Ovary (tissue), 9 donors: ENCODE results near the gene CD7. TPM values are rescaled to one million over a fixed set of nuclear protein-coding genes. Genes with fewer than 3 reads are reported as not detected.

Experiments
- DNase-seq, 5 donors: peaks; one replicate each; pipeline ENCODE4 v3.0.0-alpha.2; 2019 to 2020
- H3K27ac ChIP-seq, 2 donors: fragments of 200-600 bp; one replicate each; pipeline versions ENCODE4 v1.5.1 to v1.8.0; 2019 to 2022
- H3K27me3 ChIP-seq: fragments of 200-600 bp; one replicate; pipeline ENCODE4 v1.8.0; 2022
- H3K36me3 ChIP-seq: fragments of 200-600 bp; sonication (generic); one replicate; pipeline ENCODE4 v1.5.1; 2019
- H3K4me1 ChIP-seq: one replicate; pipeline ENCODE4 v1.8.1; 2013; ENCODE audit warnings: mild to moderate bottlenecking, moderate library complexity; ENCODE audit not compliant: insufficient read depth
- H3K4me3 ChIP-seq: fragments of 200-600 bp; sonication (generic); one replicate; pipeline ENCODE4 v1.5.1; 2017
- H3K9me3 ChIP-seq, 2 donors: fragments of 200-600 bp in 1 of 2; sonication (generic) in 1 of 2; one replicate each; pipeline versions ENCODE4 v1.5.1 to v1.8.1; 2013 to 2019; ENCODE audit warnings: mild to moderate bottlenecking in 1 of 2, moderate library complexity in 1 of 2
- CTCF ChIP-seq, 3 donors: fragments of 450-650 bp in 2 of 3; fragments of 200-600 bp in 1 of 3; IDR thresholded peaks; one replicate each; pipeline versions ENCODE4 v1.5.1 to v1.8.0; 2016 to 2022; ENCODE audit warnings: antibody characterized with exemption in 3 of 3, mild to moderate bottlenecking in 1 of 3
- EP300 ChIP-seq: sonication (generic); formaldehyde crosslinking; IDR thresholded peaks from one replicate; pipeline ENCODE4 v1.6.1; 2017; ENCODE audit warnings: antibody characterized with exemption
- POLR2A ChIP-seq: fragments of 450-650 bp; IDR thresholded peaks from one replicate; pipeline ENCODE4 v1.6.1; 2017; ENCODE audit warnings: antibody characterized with exemption, mild to moderate bottlenecking, moderate library complexity
- WGBS, 3 donors: extraction: QIAGEN DNeasy Blood & Tissue Kit in 1 of 3; methylation state at CpG; one replicate each; pipeline versions ENCODE4 v1.1.5 to v1.1.7; 2013 to 2017; 5-methylcytosine and 5-hydroxymethylcytosine counted together
- intact Hi-C, 4 donors: fragments of 100-400 bp; cut with DNase I; formaldehyde crosslinking; loops; one replicate each; pipeline versions ENCODE4 v1.11.0 to v1.15.1; 2022 to 2023
- polyA plus RNA-seq, 2 donors: library from polyadenylated mRNA; stranded (reverse); fragments of 200-250 nt in 1 of 2; fragments of 350-450 nt in 1 of 2; fragmentation: Illumina TruSeq in 1 of 2; extraction: RNeasy Lipid Tissue Mini Kit (QIAGEN cat#74804) in 1 of 2; gene quantifications; one replicate each; pipeline ENCODE4 v1.2.3, GENCODE V29; 2013 to 2014
- total RNA-seq, 7 donors: library from RNA; depleted of rRNA in 2 of 7; stranded (reverse); fragments of >200 nt in 2 of 7; fragmentation: NEBNext Ultra II Directional in 3 of 7; extraction: Animal tissue kit (Norgen Biotek cat#: 25700) in 3 of 7; gene quantifications; one replicate each; pipeline versions ENCODE4 v1.1.0 to v1.2.4, GENCODE V29; 2016 to 2023
- donor health status: DM: no; HTN: no; CAD: no; lungs with moderate emphysema.
- donor health status: DM: no; HTN: no; CAD: no.
- donor health status: Bipolar disorder and iron deficiency.
- donor health status: DM: yes; HTN: yes; CAD: no.
- donor health status: DM: no; HTN: no; CAD: no.
- donor health status: DM: yes; HTN: yes; CAD: no.

Gene CD7
- total and polyA plus RNA-seq, 9 donors: 0.48 to 1.3 (median 1.1) TPM; not detected in 3

GRCh38 chr17:82305727-82306300 is 11.6 kb downstream of the CD7 start:
- Histone ChIP-seq H3K36me3 (no peaks in the 10 kb centered on the region), H3K4me1 (peaks cover 2% of the 10 kb centered on the region), H3K4me3 (no peak overlapping the region), H3K27ac (no peak overlapping the region), H3K27me3 (no peaks in the 10 kb centered on the region), H3K9me3 (no peaks in the 10 kb centered on the region)
- no peak for TF ChIP-seq POLR2A
- no peak for TF ChIP-seq EP300
- TF ChIP-seq CTCF (IDR thresholded peaks at IDR 0.05): no peak
- intact Hi-C loops: no loop called here
- WGBS, 3 donors: 86 to 89% (median 87%) methylated on average over 20 of the region's 20 CpGs
- no peak for DNase-seq

GRCh38 chr17:82304826-82305726 is 12.3 kb downstream of the CD7 start:
- DNase-seq: no peak
- Histone ChIP-seq H3K36me3 (no peaks in the 10 kb centered on the region), H3K4me1 (peaks cover 2% of the 10 kb centered on the region), H3K27ac (no peak overlapping the region), H3K4me3 (no peak overlapping the region), H3K27me3 (no peaks in the 10 kb centered on the region), H3K9me3 (no peaks in the 10 kb centered on the region)
- WGBS, 3 donors: 87 to 89% (median 87%) methylated on average over 23 of the region's 23 CpGs
- no peak for TF ChIP-seq POLR2A
- no peak for TF ChIP-seq CTCF (IDR thresholded peaks at IDR 0.05)
- TF ChIP-seq EP300: no peak
- intact Hi-C loops: no loop called here

GRCh38 chr17:82303944-82304808 is 13.2 kb downstream of the CD7 start:
- no peaks in the 10 kb centered on the region for H3K27me3 ChIP-seq
- intact Hi-C loops: no loop called here
- H3K27ac ChIP-seq: no peak overlapping the region
- peaks cover 2% of the 10 kb centered on the region for H3K4me1 ChIP-seq
- no peaks in the 10 kb centered on the region for H3K36me3 ChIP-seq
- H3K4me3 ChIP-seq: no peak overlapping the region
- WGBS, 3 donors: 54 to 58% (median 55%) methylated on average over 24 to 26 of the region's 26 CpGs
- no peaks in the 10 kb centered on the region for H3K9me3 ChIP-seq
- TF ChIP-seq CTCF (IDR thresholded peaks at IDR 0.05): no peak
- TF ChIP-seq POLR2A: no peak
- no peak for TF ChIP-seq EP300
- DNase-seq: peak in 2 of 5 donors; percentile 49 to 56
